Activated CD8-positive, alpha-beta T cell treated with anti-CD3 and anti-CD28 coated beads for 36 hours (primary cell): Measurements from ENCODE around the gene CRYGB. TPM values are rescaled to one million over a fixed set of nuclear protein-coding genes. Genes with fewer than 3 reads are reported as not detected.
"Not testable (repeated sequence)": the region's sequence is repeated elsewhere in the genome, so short reads cannot be mapped to it uniquely, and the experiment has no call there.

Experiments
- ATAC-seq: fragments of 200-7000 bp; cut with Tn5 transposase; one replicate; pipeline ENCODE4 v1.10.0; 2021; ENCODE audit warnings: mild to moderate bottlenecking, moderate library complexity
- CTCF ChIA-PET: fragments of 350-600 bp; sonication (Branson Sonifier 250); formaldehyde crosslinking; loops from one replicate; lab custom pipeline; 2021; ENCODE audit warnings: antibody characterized with exemption; lab: Charles Lee
- POLR2A ChIA-PET: fragments of 350-600 bp; sonication (Branson Sonifier 250); formaldehyde crosslinking; loops from one replicate; lab custom pipeline; 2021; ENCODE audit warnings: antibody characterized with exemption; lab: Charles Lee
- DNase-seq: peaks from one replicate; pipeline ENCODE4 v3.0.0-alpha.2; 2020
- H3K27ac Mint-ChIP-seq: one replicate; pipeline ENCODE4 v1.8.0; 2021; ENCODE audit warnings: mild to moderate bottlenecking, mixed read lengths
- H3K27me3 Mint-ChIP-seq: one replicate; pipeline ENCODE4 v1.8.0; 2021; ENCODE audit warnings: mixed read lengths
- H3K36me3 Mint-ChIP-seq: one replicate; pipeline ENCODE4 v1.8.0; 2021; ENCODE audit warnings: low read depth, mixed read lengths
- H3K4me1 Mint-ChIP-seq: one replicate; pipeline ENCODE4 v1.8.0; 2021; ENCODE audit warnings: low read depth, mixed read lengths
- H3K4me3 Mint-ChIP-seq: one replicate; pipeline ENCODE4 v1.8.0; 2021; ENCODE audit warnings: mild to moderate bottlenecking, moderate library complexity, mixed read lengths
- H3K9me3 Mint-ChIP-seq: one replicate; pipeline ENCODE4 v1.8.0; 2021; ENCODE audit warnings: mixed read lengths
- intact Hi-C: fragments of 100-400 bp; cut with micrococcal nuclease; formaldehyde crosslinking; loops from one replicate; pipeline ENCODE4 v1.10.0; 2022
- total RNA-seq, 2 experiments: library from RNA; stranded (reverse); gene quantifications; one replicate each; pipeline ENCODE4 v1.2.3, GENCODE V29; 2021
- TF ChIP-seq, protein P1 (sequence below): fragments of 200-600 bp; IDR thresholded peaks from one replicate; pipeline ENCODE4 v1.8.0; 2022; ENCODE audit warnings: antibody characterized with exemption, mild to moderate bottlenecking

Gene CRYGB
- total RNA-seq, 2 experiments from 2014 or later, result not detected

DNA sequence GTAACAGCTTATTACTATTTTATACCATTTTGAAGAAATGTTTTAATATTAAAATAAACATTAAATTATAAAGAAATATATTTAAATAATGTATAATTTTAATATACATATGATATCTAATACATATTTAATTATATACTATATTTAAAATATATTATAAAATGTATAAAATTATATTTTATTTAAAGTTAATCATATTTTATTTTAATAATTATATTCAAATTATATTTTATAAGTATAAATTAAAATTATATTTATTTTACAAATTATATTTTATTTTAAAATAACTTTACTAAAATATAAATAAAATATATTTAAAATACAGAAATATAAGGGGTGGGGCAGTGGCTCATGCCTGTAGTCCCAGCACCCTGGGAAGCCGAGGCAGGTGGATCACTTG is 23.7 kb downstream of the CRYGB start:
- Mint-ChIP-seq H3K27me3 (peaks cover 24% of the 10 kb centered on the region), H3K9me3 (no peaks in the 10 kb centered on the region), H3K36me3 (no peaks in the 10 kb centered on the region), H3K4me3 (no peak overlapping the region), H3K27ac (no peak overlapping the region), H3K4me1 (peaks cover 5% of the 10 kb centered on the region)
- no peak for DNase-seq
- ChIA-PET POLR2A (no interaction called here), CTCF (interaction anchor here (0.9 to 1.0 kb wide), 2 partner anchors 53 to 132 kb away, joined by 3 read pairs; partner anchors contain the start of gene IDH1)
- no peak for ATAC-seq
- TF ChIP-seq, protein P1, sequence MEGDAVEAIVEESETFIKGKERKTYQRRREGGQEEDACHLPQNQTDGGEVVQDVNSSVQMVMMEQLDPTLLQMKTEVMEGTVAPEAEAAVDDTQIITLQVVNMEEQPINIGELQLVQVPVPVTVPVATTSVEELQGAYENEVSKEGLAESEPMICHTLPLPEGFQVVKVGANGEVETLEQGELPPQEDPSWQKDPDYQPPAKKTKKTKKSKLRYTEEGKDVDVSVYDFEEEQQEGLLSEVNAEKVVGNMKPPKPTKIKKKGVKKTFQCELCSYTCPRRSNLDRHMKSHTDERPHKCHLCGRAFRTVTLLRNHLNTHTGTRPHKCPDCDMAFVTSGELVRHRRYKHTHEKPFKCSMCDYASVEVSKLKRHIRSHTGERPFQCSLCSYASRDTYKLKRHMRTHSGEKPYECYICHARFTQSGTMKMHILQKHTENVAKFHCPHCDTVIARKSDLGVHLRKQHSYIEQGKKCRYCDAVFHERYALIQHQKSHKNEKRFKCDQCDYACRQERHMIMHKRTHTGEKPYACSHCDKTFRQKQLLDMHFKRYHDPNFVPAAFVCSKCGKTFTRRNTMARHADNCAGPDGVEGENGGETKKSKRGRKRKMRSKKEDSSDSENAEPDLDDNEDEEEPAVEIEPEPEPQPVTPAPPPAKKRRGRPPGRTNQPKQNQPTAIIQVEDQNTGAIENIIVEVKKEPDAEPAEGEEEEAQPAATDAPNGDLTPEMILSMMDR, result no peak
- intact Hi-C loops, result no loop called here

DNA sequence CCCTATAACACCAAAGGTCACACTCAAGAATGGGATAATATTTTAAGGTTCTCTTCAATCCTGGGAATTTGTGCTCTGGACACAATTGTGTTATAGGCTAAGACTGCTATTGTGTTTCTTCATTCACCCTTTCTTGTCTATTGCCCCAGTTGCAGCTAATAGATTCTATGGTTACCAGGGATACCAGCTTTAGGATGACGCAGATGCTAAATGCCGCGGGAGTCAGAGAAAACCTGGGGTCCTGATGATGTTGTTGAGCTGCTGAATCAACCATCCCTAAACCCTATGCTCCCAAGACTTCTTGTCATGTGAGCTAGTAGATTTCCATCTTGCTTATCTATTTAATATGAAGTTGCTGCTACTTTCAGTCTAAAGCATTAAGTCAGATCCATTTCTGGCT is 27.0 kb downstream of the CRYGB start:
- no peak overlapping the region for H3K4me3 Mint-ChIP-seq
- no peak overlapping the region for H3K27ac Mint-ChIP-seq
- H3K4me1 Mint-ChIP-seq, result peaks cover 1% of the 10 kb centered on the region
- POLR2A ChIA-PET, result interaction anchor here (0.7 kb wide), 1 partner anchor 57 kb away, joined by 3 read pairs; no protein-coding TSS in a partner anchor
- CTCF ChIA-PET, result interaction anchor here (1.0 kb wide), 1 partner anchor 57 kb away, joined by 3 read pairs; no protein-coding TSS in a partner anchor
- TF ChIP-seq, protein P1, result no peak
- intact Hi-C loops, result no loop called here
- ATAC-seq, result no peak
- no peaks in the 10 kb centered on the region for H3K9me3 Mint-ChIP-seq
- no peak for DNase-seq
- no peaks in the 10 kb centered on the region for H3K36me3 Mint-ChIP-seq
- H3K27me3 Mint-ChIP-seq, result peaks cover 5% of the 10 kb centered on the region

DNA sequence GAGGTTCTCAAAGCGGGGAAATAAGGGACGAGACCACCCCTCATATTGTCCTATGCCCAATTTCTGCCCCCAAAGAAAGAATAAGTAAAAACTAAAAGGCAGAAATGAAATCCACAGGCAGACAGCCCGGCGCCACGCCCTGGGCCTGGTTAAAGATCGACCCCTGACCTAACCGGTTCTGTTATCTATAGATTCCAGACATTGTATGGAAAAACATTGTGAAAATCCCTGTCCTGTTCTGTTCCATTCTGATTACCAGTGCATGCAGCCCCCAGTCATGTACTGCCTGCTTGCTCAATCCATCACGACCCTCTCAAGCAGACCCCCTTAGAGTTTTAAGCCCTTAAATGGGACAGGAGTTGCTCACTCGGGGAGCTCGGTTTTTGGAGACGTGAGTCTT is 28.6 kb downstream of the CRYGB start:
- H3K27ac Mint-ChIP-seq, intact Hi-C loops, CTCF ChIA-PET, H3K4me3 Mint-ChIP-seq, H3K4me1 Mint-ChIP-seq, ATAC-seq, H3K27me3 Mint-ChIP-seq, H3K9me3 Mint-ChIP-seq, POLR2A ChIA-PET, DNase-seq, H3K36me3 Mint-ChIP-seq: not testable (repeated sequence)

DNA sequence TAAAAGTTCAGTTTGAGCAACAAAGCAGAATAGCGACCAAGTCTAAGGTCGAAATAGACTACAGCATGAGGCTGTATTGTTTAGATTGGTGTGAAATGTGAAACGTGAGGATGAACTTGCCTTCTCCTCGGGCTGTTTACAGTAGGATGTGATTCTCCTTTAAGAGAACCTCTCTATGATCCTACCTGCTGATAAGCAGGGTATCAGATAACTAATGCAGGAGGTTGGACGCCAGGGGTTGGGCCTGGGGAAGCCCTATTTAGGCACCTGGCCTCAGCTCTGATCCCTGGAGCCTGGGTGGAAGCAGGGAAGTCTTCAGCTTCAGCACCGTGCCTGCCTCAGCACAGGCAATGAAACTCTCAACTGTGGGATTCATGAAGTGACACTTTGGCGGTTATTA is 33.0 kb downstream of the CRYGB start:
- DNase-seq (no peak), ATAC-seq (no peak)
- Mint-ChIP-seq H3K27ac (no peak overlapping the region), H3K4me1 (no peaks in the 10 kb centered on the region), H3K9me3 (no peaks in the 10 kb centered on the region), H3K4me3 (no peak overlapping the region), H3K36me3 (no peaks in the 10 kb centered on the region), H3K27me3 (peaks cover 4% of the 10 kb centered on the region)
- TF ChIP-seq, protein P1, result no peak
- ChIA-PET CTCF (interaction anchor here (0.7 kb wide), 1 partner anchor 63 kb away, joined by 3 read pairs; no protein-coding TSS in a partner anchor), POLR2A (no interaction called here)
- intact Hi-C loops, result no loop called here

DNA sequence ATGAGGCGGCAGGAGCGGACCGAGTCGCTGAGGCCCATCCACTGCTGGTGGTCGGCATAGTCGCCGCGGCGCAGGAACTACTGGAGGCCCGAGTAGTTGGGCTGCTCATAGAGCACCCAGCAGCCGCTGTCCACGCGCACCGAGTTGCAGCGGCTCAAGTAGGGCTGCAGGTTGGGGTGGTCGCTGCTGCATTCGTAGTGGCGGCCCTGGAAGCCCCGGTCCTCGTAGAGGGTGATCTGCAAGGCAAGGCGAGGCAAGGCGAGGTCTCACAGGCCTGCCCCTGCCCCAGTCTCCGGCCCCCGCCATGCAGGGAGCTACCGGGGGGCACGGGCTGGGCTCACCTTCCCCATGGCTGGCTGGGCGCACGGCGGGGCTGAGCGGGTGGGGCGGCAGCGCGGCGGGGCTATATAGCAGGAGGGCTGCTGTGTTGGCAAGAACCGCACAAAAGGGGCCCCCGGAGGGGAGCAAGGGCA is 33.6 kb downstream of the CRYGB start:
- H3K36me3 Mint-ChIP-seq, H3K27ac Mint-ChIP-seq, intact Hi-C loops, ATAC-seq, H3K9me3 Mint-ChIP-seq, H3K4me1 Mint-ChIP-seq, H3K4me3 Mint-ChIP-seq, DNase-seq, POLR2A ChIA-PET, H3K27me3 Mint-ChIP-seq: not testable (repeated sequence)
- CTCF ChIA-PET, result interaction anchor here (0.7 kb wide), 1 partner anchor 63 kb away, joined by 3 read pairs; no protein-coding TSS in a partner anchor

DNA sequence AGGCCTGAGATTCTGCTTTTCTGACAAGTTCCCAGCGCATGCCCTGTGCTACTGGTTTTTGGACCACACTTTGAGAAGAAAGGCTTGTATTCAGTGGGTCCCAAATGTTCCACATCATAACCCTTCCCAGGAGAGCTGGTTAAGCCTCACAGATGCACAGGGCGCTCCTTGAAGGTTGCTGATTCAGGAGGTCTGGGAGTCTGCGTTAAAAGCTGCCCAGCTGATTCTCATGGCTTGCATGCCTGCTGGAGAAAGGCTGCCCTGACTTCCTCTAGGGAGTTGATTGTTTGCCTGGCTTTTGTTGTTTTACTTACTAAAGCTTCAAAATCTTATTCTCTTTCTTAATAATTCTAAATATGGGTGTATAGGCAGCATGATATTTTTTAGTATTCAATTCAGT is 42.3 kb downstream of the CRYGB start:
- ATAC-seq (no peak), DNase-seq (no peak)
- Mint-ChIP-seq H3K36me3 (no peaks in the 10 kb centered on the region), H3K27me3 (peaks cover 11% of the 10 kb centered on the region), H3K4me3 (no peak overlapping the region), H3K9me3 (no peaks in the 10 kb centered on the region), H3K27ac (no peak overlapping the region), H3K4me1 (peaks cover 5% of the 10 kb centered on the region)
- TF ChIP-seq, protein P1, result no peak
- ChIA-PET POLR2A (no interaction called here), CTCF (interaction anchor here (1.8 kb wide), 1 partner anchor 13 kb away, joined by 5 read pairs; no protein-coding TSS in a partner anchor)
- intact Hi-C loops, result no loop called here
